Fibroblast of lung (primary cell): ENCODE data around the gene DHRS2. TPM values are rescaled to one million over a fixed set of nuclear protein-coding genes. Genes with fewer than 3 reads are reported as not detected.

Experiments
- DNase-seq, 2 donors: peaks; one replicate each; pipeline versions ENCODE4 v3.0.0 to v3.0.0-alpha.2; 2010; ENCODE audit warnings: low read depth in 2 of 2
- H2AFZ ChIP-seq: 2 replicates; pipeline ENCODE4 v1.5.1; 2012; ENCODE audit warnings: low read length, control low read depth, inconsistent platforms
- H3K27ac ChIP-seq: 2 replicates; pipeline ENCODE4 v1.5.1; 2011; ENCODE audit warnings: low read length, control low read depth; ENCODE audit not compliant: insufficient read depth
- H3K27me3 ChIP-seq: 2 replicates; pipeline ENCODE4 v1.5.1; 2011; ENCODE audit warnings: mild to moderate bottlenecking, low read length; ENCODE audit not compliant: control insufficient read depth, insufficient read depth
- H3K36me3 ChIP-seq: 2 replicates; pipeline ENCODE4 v1.5.1; 2011; ENCODE audit warnings: low read length; ENCODE audit not compliant: control insufficient read depth, insufficient read depth
- H3K4me1 ChIP-seq: 2 replicates; pipeline ENCODE4 v1.5.1; 2011; ENCODE audit warnings: low read length; ENCODE audit not compliant: control insufficient read depth, insufficient read depth; ENCODE audit errors: extremely low read depth
- H3K4me2 ChIP-seq: 2 replicates; pipeline ENCODE4 v1.5.1; 2011; ENCODE audit warnings: low read length, control low read depth; ENCODE audit not compliant: insufficient read depth; ENCODE audit errors: extremely low read depth
- H3K4me3 ChIP-seq, 4 experiments: fragments of 200-600 bp in 1 of 4; sonication (generic) in 1 of 4; replicated peaks in 1 of 4; 2 replicates each; pipeline ENCODE4 v1.5.1; 2011 to 2016; ENCODE audit warnings: low read length in 4 of 4, low read depth in 3 of 4, mild to moderate bottlenecking in 3 of 4, control low read depth in 2 of 4, inconsistent platforms in 1 of 4, mixed read lengths in 1 of 4; ENCODE audit not compliant: insufficient read depth in 1 of 4; ENCODE audit errors: control extremely low read depth in 1 of 4
- H3K79me2 ChIP-seq: 2 replicates; pipeline ENCODE4 v1.5.1; 2012; ENCODE audit warnings: mild to moderate bottlenecking, low read length, inconsistent platforms; ENCODE audit not compliant: control insufficient read depth, insufficient read depth
- H3K9ac ChIP-seq: 2 replicates; pipeline ENCODE4 v1.5.1; 2011; ENCODE audit warnings: mild to moderate bottlenecking, low read length, control low read depth; ENCODE audit not compliant: insufficient read depth
- H3K9me3 ChIP-seq: 2 replicates; pipeline ENCODE4 v1.5.1; 2012; ENCODE audit warnings: low read depth, low read length; ENCODE audit not compliant: control insufficient read depth, insufficient read depth
- H4K20me1 ChIP-seq: 2 replicates; pipeline ENCODE4 v1.5.1; 2011; ENCODE audit warnings: low read length; ENCODE audit not compliant: control insufficient read depth, insufficient read depth; ENCODE audit errors: extremely low read depth
- CTCF ChIP-seq, 2 donors: IDR thresholded peaks in 1 of 2; conservative IDR thresholded peaks in 1 of 2; 1 replicate in 1 of 2; 2 replicates in 1 of 2; pipeline ENCODE4 v1.5.1; 2011 to 2012; ENCODE audit warnings: low read length in 2 of 2, control low read depth in 1 of 2, inconsistent platforms in 1 of 2, low read depth in 1 of 2, mild to moderate bottlenecking in 1 of 2
- EZH2 ChIP-seq: IDR thresholded peaks from 2 replicates; pipeline ENCODE4 v1.5.1; 2012; ENCODE audit warnings: low read length, control low read depth, mild to moderate bottlenecking; ENCODE audit errors: missing control alignments
- polyA plus RNA-seq, 2 donors: library from polyadenylated mRNA; depleted of rRNA in 1 of 2; stranded (reverse) in 1 of 2; unstranded in 1 of 2; fragments of >200 nt; gene quantifications; 2 replicates each; pipeline ENCODE4 v1.2.1, GENCODE V29; 2011 to 2012; ENCODE audit warnings: missing spikeins in 1 of 2
- total RNA-seq: library from RNA; depleted of rRNA; stranded (reverse); fragments of >200 nt; gene quantifications from 2 replicates; pipeline ENCODE4 v1.2.1, GENCODE V29; 2014

The DHRS2 gene
- total and polyA plus RNA-seq, 2 donors (not counting 1 experiment from before 2014, with no cell fraction given) = 0.02 TPM; not detected in 1

GRCh38 chr14:23617539-23617938 is 18.6 kb upstream of the DHRS2 start:
- H3K79me2 ChIP-seq = no peaks in the 10 kb centered on the region
- H3K9ac ChIP-seq = no peak overlapping the region
- H3K4me3 ChIP-seq = no peak overlapping the region

DNA sequence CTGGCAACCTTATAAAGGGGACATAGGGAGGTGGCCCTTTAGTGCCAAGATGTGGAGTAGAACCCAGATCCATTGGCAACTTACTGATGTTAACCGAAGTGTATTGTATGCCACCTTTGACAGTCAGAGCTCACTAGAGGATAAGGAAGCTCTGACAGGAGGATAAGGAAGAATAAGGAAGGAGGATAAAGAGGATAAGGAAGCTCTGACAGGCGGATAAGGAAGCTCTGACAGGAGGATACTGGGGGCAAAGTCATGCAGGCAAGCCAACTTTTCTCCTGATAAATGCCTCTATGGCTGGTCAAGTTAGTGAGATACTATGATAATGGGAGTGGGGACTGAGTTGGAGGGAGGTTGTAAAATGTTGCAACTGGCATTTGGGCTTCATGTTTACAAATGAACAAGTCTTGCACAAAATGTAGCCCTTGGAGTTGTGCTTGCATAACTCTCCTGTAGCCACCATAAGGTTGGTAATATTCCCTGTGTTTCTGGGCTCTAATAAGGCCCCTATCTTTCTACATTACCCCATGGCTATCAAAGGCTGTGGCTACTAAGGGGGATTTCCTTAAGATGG is 17.7 kb upstream of the DHRS2 start:
- Histone ChIP-seq H3K4me1 (no peaks in the 10 kb centered on the region), H3K36me3 (no peaks in the 10 kb centered on the region), H3K4me2 (no peak overlapping the region), H2AFZ (no peak overlapping the region), H3K79me2 (no peaks in the 10 kb centered on the region), H3K9me3 (no peaks in the 10 kb centered on the region), H4K20me1 (no peaks in the 10 kb centered on the region), H3K4me3 (no peak overlapping the region), H3K27me3 (no peaks in the 10 kb centered on the region), H3K9ac (no peak overlapping the region), H3K27ac (no peak overlapping the region)
- no peak for DNase-seq
- no peak for TF ChIP-seq CTCF (conservative IDR thresholded peaks at IDR 0.05 in 1 of 2, IDR thresholded peaks at IDR 0.05 in 1 of 2; ENCODE audit: low read depth in 1 of 2, low read length in 2 of 2)
- TF ChIP-seq EZH2 = no peak

More at GRCh38 chr14:23617539-23617938, 18.6 kb upstream of the DHRS2 start:
- no peaks in the 10 kb centered on the region for H4K20me1 ChIP-seq
- no peaks in the 10 kb centered on the region for H3K9me3 ChIP-seq
- H3K27me3 ChIP-seq = no peaks in the 10 kb centered on the region
- TF ChIP-seq CTCF (conservative IDR thresholded peaks at IDR 0.05 in 1 of 2, IDR thresholded peaks at IDR 0.05 in 1 of 2; ENCODE audit: low read depth in 1 of 2, low read length in 2 of 2) (no peak), EZH2 (no peak)
- no peak overlapping the region for H3K4me2 ChIP-seq
- H3K36me3 ChIP-seq = no peaks in the 10 kb centered on the region
- H3K4me1 ChIP-seq = no peaks in the 10 kb centered on the region
- no peak overlapping the region for H3K27ac ChIP-seq
- H2AFZ ChIP-seq = no peak overlapping the region
- no peak for DNase-seq

DNA sequence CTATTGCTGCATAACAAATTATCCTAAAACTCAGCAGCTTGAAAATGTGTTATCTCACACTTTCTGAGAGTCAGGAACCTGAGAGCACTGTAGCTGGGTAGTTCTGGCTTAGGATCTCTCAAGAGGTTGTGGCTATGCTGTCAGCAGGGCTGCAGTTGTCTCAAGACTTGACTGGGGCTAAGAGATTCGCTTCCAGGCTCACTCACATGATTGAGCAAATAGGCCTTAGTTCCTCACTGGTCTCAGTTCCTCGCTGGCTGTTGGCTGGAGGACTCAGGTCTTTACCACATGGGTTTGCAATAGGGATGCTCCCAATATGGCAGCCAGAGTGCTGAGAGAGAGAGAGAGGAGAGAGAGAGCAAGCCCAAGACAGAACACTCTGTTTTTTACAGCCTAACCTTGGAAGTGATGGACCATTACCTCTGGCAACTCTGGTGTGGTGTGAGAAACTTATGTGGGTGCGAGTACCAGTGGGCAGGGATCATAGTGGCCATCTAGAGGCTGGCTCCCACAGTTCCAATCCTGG is 15.9 kb upstream of the DHRS2 start:
- Histone ChIP-seq H3K9me3 (no peaks in the 10 kb centered on the region), H3K4me2 (no peak overlapping the region), H3K9ac (no peak overlapping the region), H3K4me1 (no peaks in the 10 kb centered on the region), H3K79me2 (no peaks in the 10 kb centered on the region), H3K36me3 (no peaks in the 10 kb centered on the region), H2AFZ (no peak overlapping the region), H3K4me3 (no peak overlapping the region), H3K27ac (no peak overlapping the region), H4K20me1 (no peaks in the 10 kb centered on the region), H3K27me3 (no peaks in the 10 kb centered on the region)
- TF ChIP-seq CTCF (conservative IDR thresholded peaks at IDR 0.05 in 1 of 2, IDR thresholded peaks at IDR 0.05 in 1 of 2; ENCODE audit: low read depth in 1 of 2, low read length in 2 of 2) (no peak), EZH2 (no peak)
- no peak for DNase-seq
